ENCODE data around the gene CLHC1.

GRCh38 chr2:55161295-55162210 lies 70.5 kb downstream of the CLHC1 start:
- TF ChIP-seq CTCF (IDR thresholded peaks at IDR 0.05; ENCODE audit: extremely low read depth in 1 of 2, insufficient read depth in 1 of 2, low read depth in 1 of 2, low read length in 2 of 2) (no peak), EZH2 (IDR thresholded peaks at IDR 0.05; ENCODE audit: borderline replicate concordance, low read depth, low read length, severe bottlenecking) (no peak), MAX (IDR thresholded peaks at IDR 0.05; ENCODE audit: insufficient read depth, insufficient read length) (no peak), POLR2AphosphoS5 (IDR thresholded peaks at IDR 0.05; ENCODE audit: insufficient read depth, low read depth, low read length) (no peak)

Measured in endothelial cell of umbilical vein (primary cell).